Measurements from ENCODE around the gene NUCKS1. TPM values are rescaled to one million over a fixed set of nuclear protein-coding genes. Genes with fewer than 3 reads are reported as not detected.

Gene NUCKS1
- total RNA-seq, 4 donors from 2014 or later = 48.7 to 73.0 (median 60.3) TPM

DNA sequence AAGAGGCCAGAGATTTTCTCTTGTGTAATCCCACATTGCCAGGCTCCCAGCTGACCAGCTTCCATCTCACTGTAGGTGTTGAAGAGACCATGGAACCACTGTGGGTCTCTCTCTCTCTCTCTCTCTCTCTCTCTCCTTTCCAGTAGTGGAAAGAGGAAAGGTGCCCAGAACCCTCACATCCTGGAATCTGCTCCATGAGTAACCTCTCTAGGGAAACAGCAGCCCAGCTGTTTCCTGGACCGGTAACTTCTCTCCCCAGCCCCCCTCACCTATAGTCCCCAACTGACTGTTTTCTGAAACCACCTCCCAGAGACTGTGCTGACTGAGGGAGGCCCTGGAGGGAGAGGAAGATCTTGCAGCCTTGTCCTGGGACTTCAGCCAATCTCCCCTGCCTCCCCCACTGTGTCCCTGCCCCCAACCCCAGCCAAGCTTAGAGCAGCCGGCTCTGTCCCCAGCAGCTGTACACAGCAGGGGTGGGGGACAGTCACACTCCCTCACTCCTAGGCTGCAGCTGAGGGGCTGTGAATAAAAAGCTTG lies 49.0 kb downstream of the NUCKS1 start:
- no peaks in the 10 kb centered on the region for H3K9me3 ChIP-seq
- H3K4me3 ChIP-seq = no peak overlapping the region
- no peak for DNase-seq (ENCODE audit: low spot score in 2 of 2)
- no peaks in the 10 kb centered on the region for H3K4me1 ChIP-seq
- 50% methylated on average over 2 of the region's 2 CpGs for WGBS
- TF ChIP-seq, protein P1, sequence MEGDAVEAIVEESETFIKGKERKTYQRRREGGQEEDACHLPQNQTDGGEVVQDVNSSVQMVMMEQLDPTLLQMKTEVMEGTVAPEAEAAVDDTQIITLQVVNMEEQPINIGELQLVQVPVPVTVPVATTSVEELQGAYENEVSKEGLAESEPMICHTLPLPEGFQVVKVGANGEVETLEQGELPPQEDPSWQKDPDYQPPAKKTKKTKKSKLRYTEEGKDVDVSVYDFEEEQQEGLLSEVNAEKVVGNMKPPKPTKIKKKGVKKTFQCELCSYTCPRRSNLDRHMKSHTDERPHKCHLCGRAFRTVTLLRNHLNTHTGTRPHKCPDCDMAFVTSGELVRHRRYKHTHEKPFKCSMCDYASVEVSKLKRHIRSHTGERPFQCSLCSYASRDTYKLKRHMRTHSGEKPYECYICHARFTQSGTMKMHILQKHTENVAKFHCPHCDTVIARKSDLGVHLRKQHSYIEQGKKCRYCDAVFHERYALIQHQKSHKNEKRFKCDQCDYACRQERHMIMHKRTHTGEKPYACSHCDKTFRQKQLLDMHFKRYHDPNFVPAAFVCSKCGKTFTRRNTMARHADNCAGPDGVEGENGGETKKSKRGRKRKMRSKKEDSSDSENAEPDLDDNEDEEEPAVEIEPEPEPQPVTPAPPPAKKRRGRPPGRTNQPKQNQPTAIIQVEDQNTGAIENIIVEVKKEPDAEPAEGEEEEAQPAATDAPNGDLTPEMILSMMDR (IDR thresholded peaks at IDR 0.05) = no peak
- TF ChIP-seq POLR2AphosphoS5 (IDR thresholded peaks at IDR 0.05) (no peak), EP300 (IDR thresholded peaks at IDR 0.05) (no peak), POLR2A (IDR thresholded peaks at IDR 0.05) (no peak)
- no peaks in the 10 kb centered on the region for H3K27me3 ChIP-seq
- no peak overlapping the region for H3K27ac ChIP-seq
- no peaks in the 10 kb centered on the region for H3K36me3 ChIP-seq

DNA sequence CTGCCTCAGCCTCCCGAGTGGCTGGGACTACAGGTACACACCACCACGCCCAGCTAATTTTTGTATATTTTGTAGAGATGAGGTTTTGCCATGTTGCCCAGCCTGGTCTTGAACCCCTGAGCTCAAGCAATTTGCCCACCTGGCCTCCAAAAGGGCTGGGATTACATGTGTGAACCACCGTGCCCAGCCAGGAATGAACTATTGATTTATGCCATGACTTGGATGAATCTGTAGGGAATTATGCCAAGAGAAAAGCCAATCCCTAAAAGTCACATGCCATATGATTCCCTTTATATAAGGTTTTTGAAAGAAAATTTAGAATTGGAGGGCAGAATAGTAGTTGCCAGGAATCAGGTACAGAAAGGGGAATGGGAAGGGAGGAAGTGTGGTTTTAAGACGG lies 50.6 kb downstream of the NUCKS1 start:
- no peaks in the 10 kb centered on the region for H3K27me3 ChIP-seq
- no peaks in the 10 kb centered on the region for H3K9me3 ChIP-seq
- H3K4me1 ChIP-seq = no peaks in the 10 kb centered on the region
- DNase-seq (ENCODE audit: low spot score in 2 of 2) = no peak
- TF ChIP-seq POLR2AphosphoS5 (IDR thresholded peaks at IDR 0.05) = no peak
- TF ChIP-seq POLR2A (IDR thresholded peaks at IDR 0.05) = no peak
- TF ChIP-seq EP300 (IDR thresholded peaks at IDR 0.05) = no peak
- TF ChIP-seq, protein P1 (IDR thresholded peaks at IDR 0.05) = no peak
- no peaks in the 10 kb centered on the region for H3K36me3 ChIP-seq
- 75% methylated on average over 4 of the region's 4 CpGs for WGBS
- no peak overlapping the region for H3K4me3 ChIP-seq
- H3K27ac ChIP-seq = no peak overlapping the region

DNA sequence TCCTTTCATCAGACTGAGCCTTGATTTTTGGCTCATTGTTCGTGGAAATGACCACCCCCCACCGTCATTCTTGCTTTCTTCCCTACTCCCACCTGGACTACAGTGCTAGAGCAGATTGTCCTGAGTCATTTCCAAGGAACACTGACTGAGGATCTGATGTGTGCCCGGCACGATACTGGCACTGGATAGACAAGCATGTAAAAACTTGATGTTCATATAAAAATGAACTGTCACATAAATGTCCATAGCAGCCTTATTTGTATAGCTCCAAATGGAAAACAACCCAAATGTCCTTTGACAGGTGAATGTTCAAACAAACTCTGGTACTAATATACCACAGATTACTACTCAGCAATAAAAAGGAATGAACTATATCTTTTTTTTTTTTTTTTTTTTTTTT lies 51.1 kb downstream of the NUCKS1 start:
- no peak for DNase-seq (ENCODE audit: low spot score in 2 of 2)
- Histone ChIP-seq H3K4me1 (no peaks in the 10 kb centered on the region), H3K9me3 (no peaks in the 10 kb centered on the region), H3K36me3 (no peaks in the 10 kb centered on the region), H3K27me3 (no peaks in the 10 kb centered on the region), H3K27ac (no peak overlapping the region), H3K4me3 (no peak overlapping the region)
- TF ChIP-seq EP300 (IDR thresholded peaks at IDR 0.05) (no peak), POLR2A (IDR thresholded peaks at IDR 0.05) (no peak), POLR2AphosphoS5 (IDR thresholded peaks at IDR 0.05) (no peak)
- TF ChIP-seq, protein P1 (IDR thresholded peaks at IDR 0.05) = no peak
- WGBS = 77% methylated on average over 4 of the region's 4 CpGs

DNA sequence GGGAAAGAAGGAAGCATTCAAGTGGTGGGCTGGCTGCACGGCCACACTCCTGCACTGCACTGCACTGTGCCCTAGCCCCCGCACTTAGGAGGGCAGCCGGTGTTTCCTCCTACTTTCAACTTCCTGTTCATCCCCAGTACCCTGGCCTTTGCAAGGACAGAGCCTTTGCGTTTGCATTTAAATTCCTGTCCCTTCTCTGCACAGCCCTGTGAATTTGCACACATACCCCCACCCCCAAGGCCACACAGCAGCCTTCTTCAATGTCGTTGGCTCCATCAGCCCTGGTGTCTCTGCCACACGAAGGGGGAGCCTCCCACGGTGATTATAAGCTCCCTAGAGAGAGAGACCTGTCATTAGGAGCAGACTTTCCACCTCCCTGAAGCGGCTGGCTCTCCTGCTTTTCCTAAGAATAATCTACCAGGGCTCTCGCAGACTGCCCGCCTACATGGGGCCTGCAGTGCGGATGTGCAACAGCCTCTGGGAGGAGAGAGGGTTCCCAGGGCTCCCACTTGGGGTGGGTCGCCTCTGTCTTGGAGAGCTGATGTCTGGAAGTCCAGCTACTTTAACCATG lies 56.5 kb downstream of the NUCKS1 start:
- no peaks in the 10 kb centered on the region for H3K27me3 ChIP-seq
- peaks cover 8% of the 10 kb centered on the region for H3K4me1 ChIP-seq
- no peak overlapping the region for H3K4me3 ChIP-seq
- WGBS = 59% methylated on average over 8 of the region's 12 CpGs
- H3K36me3 ChIP-seq = no peaks in the 10 kb centered on the region
- TF ChIP-seq POLR2A (IDR thresholded peaks at IDR 0.05) (no peak), POLR2AphosphoS5 (IDR thresholded peaks at IDR 0.05) (no peak), EP300 (IDR thresholded peaks at IDR 0.05) (no peak)
- TF ChIP-seq, protein P1 (IDR thresholded peaks at IDR 0.05) = no peak
- DNase-seq (ENCODE audit: low spot score in 2 of 2) = no peak
- no peaks in the 10 kb centered on the region for H3K9me3 ChIP-seq
- no peak overlapping the region for H3K27ac ChIP-seq

DNA sequence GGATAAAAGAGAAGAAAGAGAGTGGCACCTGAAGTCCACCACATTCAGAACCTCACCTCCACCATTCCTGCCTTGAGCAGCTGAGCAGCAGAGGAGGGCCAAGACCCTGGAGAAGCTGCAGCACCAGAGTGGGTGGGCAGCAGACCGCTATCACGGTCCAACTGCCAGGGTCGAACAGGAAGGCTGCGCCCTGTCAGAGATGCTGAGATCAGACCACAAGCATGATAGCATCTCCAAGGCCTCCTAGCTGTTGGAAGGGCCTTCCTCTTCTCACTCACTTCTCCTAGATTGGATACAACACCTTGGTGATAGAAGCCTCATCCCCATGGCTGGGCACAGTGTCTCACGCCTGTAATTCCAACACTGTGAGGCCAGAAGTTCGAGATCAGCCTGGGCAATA lies 57.6 kb downstream of the NUCKS1 start:
- 75% methylated on average over 6 of the region's 6 CpGs for WGBS
- Histone ChIP-seq H3K4me3 (no peak overlapping the region), H3K36me3 (no peaks in the 10 kb centered on the region), H3K9me3 (no peaks in the 10 kb centered on the region), H3K27me3 (no peaks in the 10 kb centered on the region), H3K27ac (no peak overlapping the region), H3K4me1 (peaks cover 8% of the 10 kb centered on the region)
- TF ChIP-seq POLR2AphosphoS5 (IDR thresholded peaks at IDR 0.05) = no peak
- TF ChIP-seq EP300 (IDR thresholded peaks at IDR 0.05) = no peak
- TF ChIP-seq, protein P1 (IDR thresholded peaks at IDR 0.05) = no peak
- TF ChIP-seq POLR2A (IDR thresholded peaks at IDR 0.05) = no peak
- no peak for DNase-seq (ENCODE audit: low spot score in 2 of 2)
